HepG2 (cell line): ENCODE results near the gene PLCB4. TPM values are rescaled to one million over a fixed set of nuclear protein-coding genes. Genes with fewer than 3 reads are reported as not detected.

ENCODE experiments used
- ATAC-seq: fragments of 200-7000 bp; cut with Tn5 transposase; 3 replicates; pipeline ENCODE4 v1.9.1; 2020; ENCODE audit warnings: mild to moderate bottlenecking, moderate library complexity
- BruUV-seq: library from RNA; stranded (reverse); fragments of 400-500 nt; replicated peaks from 2 replicates; lab custom pipeline; 2021; lab: Mats Ljungman, UMichigan
- CTCF ChIA-PET: fragments of 300-600 bp; formaldehyde crosslinking; extraction: SDS; loops from one replicate; lab custom pipeline; 2021; ENCODE audit warnings: low total read pairs, inconsistent platforms, low intra/inter-chr PET ratio; lab: Yijun Ruan, JAX
- POLR2A ChIA-PET: fragments of 350-600 bp; sonication (Branson Sonifier 250); formaldehyde crosslinking; loops from one replicate; lab custom pipeline; 2020; ENCODE audit warnings: antibody characterized with exemption, inconsistent platforms; lab: Yijun Ruan, JAX
- DNase-seq: peaks from one replicate; pipeline ENCODE4 v3.0.0-alpha.2; 2015; ENCODE audit warnings: low spot score
- FAIRE-seq: peaks from 3 replicates; lab custom pipeline; 2011; peaks lifted over from hg19 to GRCh38; lab: Jason Lieb, UNC
- H2AFZ ChIP-seq: one replicate; pipeline ENCODE4 v1.6.1; 2011; ENCODE audit warnings: low read length, inconsistent platforms
- H3K27ac ChIP-seq: fragments of 300-600 bp; 3 replicates; pipeline ENCODE4 v1.8.0; 2011; ENCODE audit warnings: mixed run types, mild to moderate bottlenecking, mixed read lengths, low read length, inconsistent platforms; ENCODE audit not compliant: insufficient read depth; ENCODE audit errors: extremely low read length
- H3K27me3 ChIP-seq, 2 experiments: fragments of 200-600 bp in 1 of 2; 2 replicates in 1 of 2; 3 replicates in 1 of 2; pipeline versions ENCODE4 v1.6.0 to v1.8.0; 2011; ENCODE audit warnings: low read length in 2 of 2, mild to moderate bottlenecking in 2 of 2, moderate library complexity in 2 of 2, inconsistent platforms in 1 of 2; ENCODE audit not compliant: insufficient read depth in 2 of 2, control insufficient read depth in 1 of 2
- H3K36me3 ChIP-seq, 2 experiments: fragments of 200-600 bp in 1 of 2; replicated peaks in 1 of 2; 2 replicates in 1 of 2; 3 replicates in 1 of 2; pipeline versions ENCODE4 v1.5.1 to v1.8.0; 2011; ENCODE audit warnings: low read length in 2 of 2, inconsistent platforms in 1 of 2; ENCODE audit not compliant: insufficient read depth in 2 of 2, control insufficient read depth in 1 of 2
- H3K4me1 ChIP-seq: 2 replicates; pipeline ENCODE4 v1.5.1; 2012; ENCODE audit warnings: low read length, inconsistent platforms; ENCODE audit not compliant: insufficient read depth
- H3K4me2 ChIP-seq: 2 replicates; pipeline ENCODE4 v1.6.0; 2011; ENCODE audit warnings: low read depth, low read length, inconsistent platforms
- H3K4me3 ChIP-seq, 3 experiments: fragments of 200-600 bp in 1 of 3; sonication (generic), shearing (Covaris generic) in 1 of 3; replicated peaks in 1 of 3; 2 replicates each; pipeline ENCODE4 v1.5.1; 2011 to 2016; ENCODE audit warnings: low read length in 3 of 3, inconsistent platforms in 2 of 3, low read depth in 2 of 3, mild to moderate bottlenecking in 2 of 3, control low read depth in 1 of 3, mixed read lengths in 1 of 3; ENCODE audit not compliant: insufficient read depth in 1 of 3
- H3K79me2 ChIP-seq: one replicate; pipeline ENCODE4 v1.6.1; 2011; ENCODE audit warnings: low read length, inconsistent platforms; ENCODE audit not compliant: insufficient read depth
- H3K9ac ChIP-seq: 2 replicates; pipeline ENCODE4 v1.6.0; 2011; ENCODE audit warnings: mild to moderate bottlenecking, low read depth, low read length, inconsistent platforms; ENCODE audit not compliant: insufficient read depth
- H3K9me3 ChIP-seq: 2 replicates; pipeline ENCODE4 v1.5.1; 2012; ENCODE audit warnings: mild to moderate bottlenecking, low read length
- H4K20me1 ChIP-seq: 2 replicates; pipeline ENCODE4 v1.6.0; 2011; ENCODE audit warnings: inconsistent platforms, mild to moderate bottlenecking, low read length, moderate library complexity; ENCODE audit not compliant: insufficient read depth
- BHLHE40 ChIP-seq: IDR thresholded peaks from 2 replicates; pipeline ENCODE4 v1.6.1; 2011; ENCODE audit warnings: low read length, improper control_type of control experiment
- JDP2 ChIP-seq: sonication (generic); formaldehyde crosslinking; IDR thresholded peaks from 2 replicates; pipeline ENCODE4 v1.8.1; 2022; ENCODE audit warnings: missing genetic modification reagents, borderline replicate concordance
- KAT8 ChIP-seq: IDR thresholded peaks from 2 replicates; pipeline ENCODE4 v1.6.1; 2016; ENCODE audit warnings: missing genetic modification reagents, missing compliant biosample characterization
- KDM6A ChIP-seq: IDR thresholded peaks from 2 replicates; pipeline ENCODE4 v1.6.1; 2016; ENCODE audit warnings: low read depth
- TCF7 ChIP-seq: sonication (generic); IDR thresholded peaks from 2 replicates; pipeline ENCODE4 v1.6.1; 2016; ENCODE audit warnings: antibody characterized with exemption, low read depth
- TEAD2 ChIP-seq: sonication (generic); formaldehyde crosslinking; IDR thresholded peaks from 2 replicates; pipeline ENCODE4 v1.9.0; 2021; ENCODE audit warnings: missing genetic modification reagents
- TOE1 ChIP-seq: sonication (generic); formaldehyde crosslinking; IDR thresholded peaks from 2 replicates; pipeline ENCODE4 v1.4.0; 2020; ENCODE audit warnings: mild to moderate bottlenecking, missing genetic modification reagents
- ZNF326 ChIP-seq: sonication (generic); formaldehyde crosslinking; IDR thresholded peaks from 2 replicates; pipeline ENCODE4 v1.4.0; 2020; ENCODE audit warnings: missing genetic modification reagents, borderline replicate concordance
- ZNF33A ChIP-seq: sonication (generic); formaldehyde crosslinking; IDR thresholded peaks from 2 replicates; pipeline ENCODE4 v1.5.1; 2020; ENCODE audit warnings: missing genetic modification reagents, mild to moderate bottlenecking, moderate library complexity, borderline replicate concordance
- ZNF572 ChIP-seq: sonication (generic); formaldehyde crosslinking; IDR thresholded peaks from 2 replicates; pipeline ENCODE4 v1.5.1; 2020; ENCODE audit warnings: mild to moderate bottlenecking, missing genetic modification reagents
- ZNF850 ChIP-seq: sonication (generic); formaldehyde crosslinking; conservative IDR thresholded peaks from 2 replicates; pipeline ENCODE4 v1.9.0; 2021; ENCODE audit warnings: mild to moderate bottlenecking, missing genetic modification reagents
- in situ Hi-C: cut with HindIII; loops from 2 replicates; pipeline ENCODE4 v1.10.0; 2017; ENCODE audit warnings: low pct_unique_long_range_greater_than_20kb; ENCODE audit not compliant: extremely low pct_ligation_motif_present
- intact Hi-C: fragments of 100-400 bp; cut with micrococcal nuclease; formaldehyde crosslinking; loops from one replicate; pipeline ENCODE4 v1.10.0; 2022; ENCODE audit not compliant: unreplicated experiment
- polyA plus RNA-seq, 8 experiments: library from polyadenylated mRNA; depleted of rRNA in 3 of 8; stranded (reverse) in 7 of 8; unstranded in 1 of 8; fragments of >200 nt; fragmentation: Illumina TruSeq in 4 of 8; extraction: Trizol in 4 of 8; gene quantifications; 2 replicates each; pipeline versions ENCODE4 v1.2.1 to v1.2.3, GENCODE V29; 2011 to 2016; ENCODE audit warnings: low read depth in 4 of 8, missing spikeins in 1 of 8, mixed read lengths in 1 of 8; ENCODE audit not compliant: insufficient read depth in 1 of 8
- total RNA-seq, 5 experiments: library from RNA; depleted of rRNA; stranded (reverse); fragments of >200 nt; fragmentation: Illumina TruSeq; extraction: Trizol; gene quantifications; 2 replicates each; pipeline ENCODE4 v1.2.3, GENCODE V29; 2016; ENCODE audit warnings: low read depth in 1 of 5

PLCB4 gene
- total and polyA plus RNA-seq, 2 of the 13 experiments (the other 11 are each of a cell fraction or from before 2014, with no cell fraction given), result 0.01 TPM; not detected in 1

- ATAC-seq (no peak), DNase-seq (no peak), FAIRE-seq (no peak)
- Histone ChIP-seq H3K9me3 (no peaks in the 10 kb centered on the region), H3K27me3 (no peaks in the 10 kb centered on the region), H3K4me3 (no peak overlapping the region), H2AFZ (no peak overlapping the region), H4K20me1 (no peaks in the 10 kb centered on the region), H3K4me2 (no peak overlapping the region), H3K79me2 (no peaks in the 10 kb centered on the region), H3K4me1 (peaks cover 11% of the 10 kb centered on the region), H3K36me3 (no peaks in the 10 kb centered on the region), H3K27ac (no peak overlapping the region), H3K9ac (no peak overlapping the region)
- CTCF ChIA-PET, result no interaction called here
- BruUV-seq, result no TSS peak
- in situ Hi-C loops (loop anchor here (10.0 kb wide), 1 partner anchor 498 kb away; no protein-coding TSS in a partner anchor), intact Hi-C loops (no loop called here)
- POLR2A ChIA-PET, result no interaction called here
- TF ChIP-seq ZNF326 (no peak), ZNF572 (CRISPR knock-in tag) (no peak), KDM6A (CRISPR knock-in tag) (no peak), BHLHE40 (no peak), ZNF850 (CRISPR knock-in tag) (no peak), JDP2 (CRISPR knock-in tag) (no peak), TOE1 (CRISPR knock-in tag) (no peak), TCF7 (no peak), ZNF33A (CRISPR knock-in tag) (no peak), TEAD2 (CRISPR knock-in tag) (no peak), KAT8 (CRISPR knock-in tag) (no peak)
These were observed 283.9 kb downstream of the PLCB4 start for GRCh38 chr20:9352739-9353138.
